A673 (cell line): ENCODE measurements around the gene OR2T35. TPM values are rescaled to one million over a fixed set of nuclear protein-coding genes. Genes with fewer than 3 reads are reported as not detected.
"Not testable (repeated sequence)": the region's sequence is repeated elsewhere in the genome, so short reads cannot be mapped to it uniquely, and the experiment has no call there.

Source experiments
- BruUV-seq: library from RNA; stranded (reverse); fragments of 400-500 nt; replicated peaks from 2 replicates; lab custom pipeline; 2021; lab: Mats Ljungman, UMichigan
- CTCF ChIA-PET: fragments of 300-600 bp; sonication (Branson Sonifier 250); formaldehyde crosslinking; loops from one replicate; lab custom pipeline; 2022; ENCODE audit warnings: antibody characterized with exemption; lab: Charles Lee
- POLR2A ChIA-PET: fragments of 300-600 bp; sonication (Branson Sonifier 250); formaldehyde crosslinking; loops from one replicate; lab custom pipeline; 2022; ENCODE audit warnings: antibody characterized with exemption; ENCODE audit not compliant: low non-redundant PET; lab: Charles Lee
- DNase-seq: peaks from one replicate; pipeline ENCODE4 v3.0.0-alpha.2; 2015; ENCODE audit warnings: low spot score
- H3K27ac ChIP-seq: fragments of 200-600 bp; sonication (generic); 2 replicates; pipeline ENCODE4 v1.5.1; 2016; ENCODE audit warnings: mixed run types, low read depth, mild to moderate bottlenecking, mixed read lengths, antibody characterized with exemption, low read length; ENCODE audit not compliant: poor library complexity, severe bottlenecking
- H3K27me3 ChIP-seq: fragments of 200-600 bp; sonication (generic); replicated peaks from 2 replicates; pipeline ENCODE4 v1.6.1; 2017; ENCODE audit warnings: mixed run types, low read depth, mild to moderate bottlenecking, mixed read lengths, antibody characterized with exemption, low read length; ENCODE audit not compliant: insufficient read depth, poor library complexity
- H3K36me3 ChIP-seq: fragments of 200-600 bp; sonication (generic); 2 replicates; pipeline ENCODE4 v1.6.1; 2016; ENCODE audit warnings: mixed run types, mild to moderate bottlenecking, mixed read lengths, antibody characterized with exemption, low read length; ENCODE audit not compliant: insufficient read depth, poor library complexity, severe bottlenecking
- H3K4me1 ChIP-seq: fragments of 200-600 bp; sonication (generic); 2 replicates; pipeline ENCODE4 v1.6.1; 2017; ENCODE audit warnings: mixed run types, mild to moderate bottlenecking, mixed read lengths, antibody characterized with exemption, low read length; ENCODE audit not compliant: insufficient read depth, poor library complexity, severe bottlenecking
- H3K4me3 ChIP-seq: fragments of 200-600 bp; sonication (generic); 2 replicates; pipeline ENCODE4 v1.5.1; 2016; ENCODE audit warnings: low read depth, mixed run types, mild to moderate bottlenecking, mixed read lengths, low read length; ENCODE audit not compliant: poor library complexity, severe bottlenecking
- H3K9me3 ChIP-seq: fragments of 200-600 bp; sonication (generic); 2 replicates; pipeline ENCODE4 v1.6.1; 2016; ENCODE audit warnings: mixed run types, low read depth, mild to moderate bottlenecking, mixed read lengths, antibody characterized with exemption, low read length; ENCODE audit not compliant: poor library complexity, severe bottlenecking
- EZH2 ChIP-seq: fragments of 200-600 bp; sonication (generic); IDR thresholded peaks from 2 replicates; pipeline ENCODE4 v1.6.1; 2017; ENCODE audit warnings: borderline replicate concordance, low read depth, mild to moderate bottlenecking, mixed read lengths, antibody characterized with exemption, low read length; ENCODE audit not compliant: poor library complexity, severe bottlenecking
- intact Hi-C: fragments of 100-400 bp; cut with micrococcal nuclease; formaldehyde crosslinking; loops from one replicate; pipeline ENCODE4 v1.10.0; 2022; ENCODE audit not compliant: unreplicated experiment
- total RNA-seq: library from RNA; stranded (reverse); gene quantifications from 2 replicates; pipeline ENCODE4 v1.2.3, GENCODE V29; 2021
- TF ChIP-seq, protein P1 (sequence below): fragments of 300-800, 200-600 bp; sonication (generic); conservative IDR thresholded peaks from 2 replicates; pipeline ENCODE4 v1.5.1; 2017; ENCODE audit warnings: low read depth, mild to moderate bottlenecking, antibody characterized with exemption, low read length, moderate library complexity, mixed read lengths

Gene OR2T35
- total RNA-seq, 1 experiment from 2014 or later, result not detected

DNA sequence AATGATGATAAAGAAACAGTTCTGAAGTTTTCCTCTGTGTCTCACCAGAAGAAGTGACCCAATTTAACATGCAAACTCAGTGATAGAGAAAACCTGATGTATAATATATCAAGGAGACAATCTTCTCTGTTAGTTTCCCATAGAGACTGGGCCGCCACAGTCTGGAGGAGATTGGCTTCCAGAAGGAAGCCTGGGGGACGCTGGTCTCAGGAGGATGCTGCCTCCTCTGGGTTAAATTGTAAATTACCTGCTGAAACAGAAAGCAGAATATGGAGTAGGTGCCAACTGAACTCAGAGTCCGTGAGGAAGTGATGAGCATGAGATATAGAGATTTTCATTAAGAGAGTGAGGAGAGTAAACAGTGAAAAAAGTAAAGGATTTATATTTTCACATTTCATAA is 41.7 kb upstream of the OR2T35 start:
- intact Hi-C loops, result loop anchor here (2.0 kb wide), 1 partner anchor 64 kb away; no protein-coding TSS in a partner anchor
- TF ChIP-seq, protein P1, sequence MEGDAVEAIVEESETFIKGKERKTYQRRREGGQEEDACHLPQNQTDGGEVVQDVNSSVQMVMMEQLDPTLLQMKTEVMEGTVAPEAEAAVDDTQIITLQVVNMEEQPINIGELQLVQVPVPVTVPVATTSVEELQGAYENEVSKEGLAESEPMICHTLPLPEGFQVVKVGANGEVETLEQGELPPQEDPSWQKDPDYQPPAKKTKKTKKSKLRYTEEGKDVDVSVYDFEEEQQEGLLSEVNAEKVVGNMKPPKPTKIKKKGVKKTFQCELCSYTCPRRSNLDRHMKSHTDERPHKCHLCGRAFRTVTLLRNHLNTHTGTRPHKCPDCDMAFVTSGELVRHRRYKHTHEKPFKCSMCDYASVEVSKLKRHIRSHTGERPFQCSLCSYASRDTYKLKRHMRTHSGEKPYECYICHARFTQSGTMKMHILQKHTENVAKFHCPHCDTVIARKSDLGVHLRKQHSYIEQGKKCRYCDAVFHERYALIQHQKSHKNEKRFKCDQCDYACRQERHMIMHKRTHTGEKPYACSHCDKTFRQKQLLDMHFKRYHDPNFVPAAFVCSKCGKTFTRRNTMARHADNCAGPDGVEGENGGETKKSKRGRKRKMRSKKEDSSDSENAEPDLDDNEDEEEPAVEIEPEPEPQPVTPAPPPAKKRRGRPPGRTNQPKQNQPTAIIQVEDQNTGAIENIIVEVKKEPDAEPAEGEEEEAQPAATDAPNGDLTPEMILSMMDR, result peak; percentile 48
- no peak for TF ChIP-seq EZH2
- no peak overlapping the region for H3K27ac ChIP-seq
- peaks cover 18% of the 10 kb centered on the region for H3K27me3 ChIP-seq
- no peaks in the 10 kb centered on the region for H3K36me3 ChIP-seq
- no peaks in the 10 kb centered on the region for H3K4me1 ChIP-seq
- ChIA-PET POLR2A (no interaction called here), CTCF (no interaction called here)
- no peak overlapping the region for H3K4me3 ChIP-seq
- no peaks in the 10 kb centered on the region for H3K9me3 ChIP-seq
- DNase-seq, result peak; percentile 55
- no TSS peak for BruUV-seq

DNA sequence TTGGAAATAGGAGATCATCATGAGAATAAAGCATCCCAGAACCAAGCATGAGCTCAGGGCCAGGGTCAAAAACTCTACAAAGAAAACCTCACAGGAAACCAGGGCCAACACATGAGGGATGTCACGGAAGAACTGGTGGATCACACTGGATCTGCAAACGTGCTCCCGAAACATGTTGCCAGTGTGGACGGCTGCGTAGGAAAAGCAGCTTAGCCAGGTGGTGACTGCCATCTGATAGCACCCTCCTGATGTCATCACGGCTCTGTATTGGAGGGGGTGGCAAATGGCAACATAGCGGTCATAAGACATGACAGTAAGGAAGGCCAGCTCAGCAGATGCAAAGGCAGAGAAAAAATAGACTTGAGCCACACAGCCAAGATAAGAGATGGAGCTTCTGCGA is 36.6 kb upstream of the OR2T35 start:
- Histone ChIP-seq H3K27ac (no peak overlapping the region), H3K4me1 (no peaks in the 10 kb centered on the region), H3K4me3 (no peak overlapping the region), H3K36me3 (no peaks in the 10 kb centered on the region), H3K9me3 (no peaks in the 10 kb centered on the region), H3K27me3 (peaks cover 16% of the 10 kb centered on the region)
- intact Hi-C loops, result no loop called here
- no peak for DNase-seq
- POLR2A ChIA-PET, result no interaction called here
- no TSS peak for BruUV-seq
- CTCF ChIA-PET, result no interaction called here
- no peak for TF ChIP-seq EZH2
- TF ChIP-seq, protein P1, result no peak

DNA sequence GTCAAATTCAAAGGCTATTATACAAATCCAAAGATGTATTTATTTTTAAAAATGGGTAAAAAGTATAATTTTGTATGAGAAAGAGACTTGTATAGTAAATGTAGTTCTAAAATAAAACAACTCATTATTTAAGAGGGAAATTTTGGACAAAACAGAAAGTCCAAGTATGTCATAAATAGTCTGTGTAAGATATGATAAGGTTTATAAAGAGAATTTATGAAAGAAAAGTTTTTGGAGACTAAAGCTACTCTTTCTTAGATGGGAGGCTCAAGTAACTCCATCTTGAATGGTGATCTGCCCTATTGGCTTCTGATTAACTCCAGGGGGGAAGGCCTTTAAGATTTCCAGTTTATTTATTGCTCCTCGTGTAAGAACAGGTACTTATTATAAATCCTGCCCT is 24.9 kb upstream of the OR2T35 start:
- H3K9me3 ChIP-seq, result peaks cover 15% of the 10 kb centered on the region
- H3K4me3 ChIP-seq, result no peak overlapping the region
- no peaks in the 10 kb centered on the region for H3K27me3 ChIP-seq
- DNase-seq, result no peak
- H3K27ac ChIP-seq, result no peak overlapping the region
- ChIA-PET CTCF (no interaction called here), POLR2A (no interaction called here)
- no peaks in the 10 kb centered on the region for H3K36me3 ChIP-seq
- no TSS peak for BruUV-seq
- no peaks in the 10 kb centered on the region for H3K4me1 ChIP-seq
- TF ChIP-seq, protein P1, result no peak
- TF ChIP-seq EZH2, result no peak
- intact Hi-C loops, result no loop called here

DNA sequence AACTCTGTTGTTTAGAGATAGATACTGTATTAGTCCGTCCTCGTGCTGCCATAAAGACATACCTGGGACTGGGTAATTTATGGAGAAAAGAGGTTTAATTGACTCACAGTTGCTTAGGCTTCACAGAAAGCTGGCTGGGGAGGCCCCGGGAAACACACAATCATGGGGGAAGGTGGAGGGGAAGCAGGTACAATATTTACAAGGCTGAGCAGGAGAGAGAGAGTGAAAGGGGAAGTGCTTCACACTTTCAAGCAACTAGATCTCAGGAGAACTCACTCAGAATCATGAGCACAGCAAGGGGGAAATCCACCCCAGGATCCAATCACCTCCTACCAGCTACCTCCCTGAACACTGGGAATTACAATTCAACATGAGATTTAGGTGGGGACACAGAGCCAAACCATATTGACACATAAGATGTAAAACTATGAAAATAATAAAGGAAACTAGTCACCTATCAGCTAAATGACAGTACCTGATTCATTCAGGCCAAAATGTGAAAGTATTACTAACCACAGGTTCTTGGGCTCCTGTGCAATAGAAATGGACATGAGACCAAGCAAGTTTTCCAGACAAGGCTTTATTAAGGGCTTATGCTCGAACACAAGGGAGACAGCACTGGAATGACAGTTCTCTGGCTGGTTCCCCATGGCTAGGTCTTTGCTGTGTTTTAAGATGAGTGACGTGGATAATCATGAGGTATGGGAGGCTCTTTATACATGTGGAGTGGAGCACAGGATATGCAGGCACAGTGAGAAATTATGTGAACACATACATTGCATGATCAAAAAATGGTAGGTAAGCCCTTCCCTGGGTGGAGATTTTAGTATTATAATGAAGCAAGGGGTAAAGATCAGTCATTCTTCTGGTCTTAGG is 18.6 kb upstream of the OR2T35 start:
- POLR2A ChIA-PET, DNase-seq, H3K27me3 ChIP-seq, CTCF ChIA-PET, H3K4me3 ChIP-seq, H3K27ac ChIP-seq, intact Hi-C loops, BruUV-seq, H3K9me3 ChIP-seq, H3K4me1 ChIP-seq, H3K36me3 ChIP-seq: not testable (repeated sequence)

DNA sequence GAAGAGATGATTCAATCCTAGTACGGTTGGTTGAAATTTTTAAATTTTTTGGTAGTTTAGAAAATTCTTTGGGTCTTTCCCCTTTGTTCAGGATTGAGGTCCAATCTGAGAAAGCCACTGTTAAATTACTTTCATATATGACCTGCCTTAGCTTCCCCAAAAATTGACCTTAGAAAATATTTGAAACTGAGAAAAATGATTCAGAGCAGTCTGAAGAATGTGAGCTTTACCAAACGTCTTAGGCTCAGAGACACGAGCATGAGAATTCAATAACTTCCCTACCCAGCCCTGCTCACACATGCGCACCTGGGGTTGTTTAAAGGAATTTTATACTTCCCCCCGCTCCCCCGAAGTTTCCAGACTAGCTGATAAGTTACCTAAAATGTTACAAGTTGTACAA is 11.7 kb upstream of the OR2T35 start:
- not testable (repeated sequence) for BruUV-seq, H3K27me3 ChIP-seq, DNase-seq

More for the DNA sequence above, 11.7 kb upstream of the OR2T35 start:
- POLR2A ChIA-PET, H3K4me1 ChIP-seq, CTCF ChIA-PET, H3K9me3 ChIP-seq, H3K4me3 ChIP-seq, H3K36me3 ChIP-seq, intact Hi-C loops, H3K27ac ChIP-seq: not testable (repeated sequence)
